ENCODE data around the gene ARHGEF16. TPM values are rescaled to one million over a fixed set of nuclear protein-coding genes. Genes with fewer than 3 reads are reported as not detected.

ARHGEF16 gene
- under 1 TPM in 1 of 2 experiments, not detected in 1; 0.21 TPM for total RNA-seq

GRCh38 chr1:3453891-3454810 lies at the start of gene ARHGEF16:
TSS of gene ARHGEF16 (plus strand) at chr1:3454665. CDS start at chr1:3463085, 8,420 bp downstream.
- POLR2A ChIA-PET = interaction anchor here (1.5 kb wide), 1 partner anchor 165 kb away, joined by 4 read pairs; no protein-coding TSS in a partner anchor
- CTCF ChIA-PET = interaction anchor here (0.7 to 2.4 kb wide), 11 partner anchors 15 to 965 kb away, joined by 3 to 45 read pairs (median 5); partner anchors contain the start of gene TP73

- ChIA-PET CTCF (no interaction called here), POLR2A (no interaction called here)
Measured at GRCh38 chr1:3404801-3405200, 49.7 kb upstream of the ARHGEF16 start.

GRCh38 chr1:3405491-3405890 lies 49.0 kb upstream of the ARHGEF16 start:
- ChIA-PET CTCF (no interaction called here), POLR2A (no interaction called here)

GRCh38 chr1:3405974-3406867 lies 48.2 kb upstream of the ARHGEF16 start:
- ChIA-PET CTCF (no interaction called here), POLR2A (no interaction called here)

GRCh38 chr1:3407021-3407420 lies 47.4 kb upstream of the ARHGEF16 start:
- ChIA-PET CTCF (no interaction called here), POLR2A (no interaction called here)

GRCh38 chr1:3408751-3409266 lies 45.7 kb upstream of the ARHGEF16 start:
- CTCF ChIA-PET = no interaction called here
- POLR2A ChIA-PET = interaction anchor here (0.5 kb wide), 1 partner anchor 278 kb away, joined by 3 read pairs; no protein-coding TSS in a partner anchor

GRCh38 chr1:3409366-3410141 lies 44.9 kb upstream of the ARHGEF16 start:
- CTCF ChIA-PET = no interaction called here
- POLR2A ChIA-PET = interaction anchor here (0.5 kb wide), 1 partner anchor 279 kb away, joined by 3 read pairs; no protein-coding TSS in a partner anchor

GRCh38 chr1:3410142-3410925 lies 44.1 kb upstream of the ARHGEF16 start:
- CTCF ChIA-PET = no interaction called here
- POLR2A ChIA-PET = no interaction called here

GRCh38 chr1:3411806-3412205 lies 42.7 kb upstream of the ARHGEF16 start:
- ChIA-PET POLR2A (no interaction called here), CTCF (no interaction called here)

GRCh38 chr1:3412376-3412775 lies 42.1 kb upstream of the ARHGEF16 start:
- ChIA-PET CTCF (no interaction called here), POLR2A (no interaction called here)

GRCh38 chr1:3413975-3414710 lies 40.3 kb upstream of the ARHGEF16 start:
- ChIA-PET POLR2A (no interaction called here), CTCF (no interaction called here)

GRCh38 chr1:3415260-3416090 lies 39.0 kb upstream of the ARHGEF16 start:
- ChIA-PET CTCF (no interaction called here), POLR2A (no interaction called here)

- POLR2A ChIA-PET = no interaction called here
- CTCF ChIA-PET = no interaction called here
Measured at GRCh38 chr1:3417082-3417739, 37.3 kb upstream of the ARHGEF16 start.

- CTCF ChIA-PET = no interaction called here
- POLR2A ChIA-PET = no interaction called here
Measured at GRCh38 chr1:3417934-3418333, 36.5 kb upstream of the ARHGEF16 start.

- ChIA-PET CTCF (no interaction called here), POLR2A (no interaction called here)
Measured at GRCh38 chr1:3418600-3418999, 35.9 kb upstream of the ARHGEF16 start.

- CTCF ChIA-PET = no interaction called here
Measured at GRCh38 chr1:3419415-3420204, 34.9 kb upstream of the ARHGEF16 start.

More at GRCh38 chr1:3419415-3420204, 34.9 kb upstream of the ARHGEF16 start:
- POLR2A ChIA-PET = no interaction called here
